Measurements from ENCODE around the gene GNB5.

GNB5 gene

DNA sequence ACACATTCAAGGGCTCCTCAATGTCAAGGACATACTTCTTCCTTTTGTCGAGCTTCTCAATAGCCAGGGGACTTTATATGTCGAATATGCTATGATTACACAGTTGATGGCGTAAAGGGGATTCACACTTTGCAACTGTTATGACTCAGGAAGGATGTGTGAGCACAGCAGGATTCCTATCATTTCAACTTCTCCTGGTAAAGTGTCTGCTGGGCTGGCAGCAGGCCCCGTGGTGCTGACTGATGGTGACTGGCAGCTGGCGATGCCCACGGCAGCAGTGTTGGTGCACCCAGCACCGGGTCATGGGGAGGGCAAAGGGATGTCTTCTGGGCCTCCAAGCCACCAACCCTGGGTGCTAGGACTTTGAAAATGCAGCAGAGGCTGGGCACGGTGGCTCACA lies 44.8 kb upstream of the GNB5 start:
- Histone ChIP-seq H3K36me3 (replicated peaks; ENCODE audit: insufficient read depth, low read length) (no peaks in the 10 kb centered on the region), H3K27ac (ENCODE audit: low read length) (no peak overlapping the region), H3K4me1 (ENCODE audit: low read length) (no peaks in the 10 kb centered on the region), H2AFZ (ENCODE audit: low read length) (no peak overlapping the region), H3K4me3 (ENCODE audit: low read length) (no peak overlapping the region), H3K9me3 (replicated peaks; ENCODE audit: insufficient read depth, low read length) (no peaks in the 10 kb centered on the region), H4K20me1 (ENCODE audit: insufficient read depth, low read length) (no peaks in the 10 kb centered on the region), H3F3A (ENCODE audit: insufficient read depth, low read length) (no peaks in the 10 kb centered on the region), H3K4me2 (ENCODE audit: low read depth, low read length) (no peak overlapping the region), H3K27me3 (replicated peaks; ENCODE audit: insufficient read depth, low read length) (no peaks in the 10 kb centered on the region), H3K9me2 (replicated peaks; ENCODE audit: insufficient read depth, low read length) (no peaks in the 10 kb centered on the region), H3K9ac (ENCODE audit: low read length) (no peak overlapping the region), H3K79me2 (ENCODE audit: low read length) (no peaks in the 10 kb centered on the region)
- no peak for DNase-seq
- TF ChIP-seq, protein P1, sequence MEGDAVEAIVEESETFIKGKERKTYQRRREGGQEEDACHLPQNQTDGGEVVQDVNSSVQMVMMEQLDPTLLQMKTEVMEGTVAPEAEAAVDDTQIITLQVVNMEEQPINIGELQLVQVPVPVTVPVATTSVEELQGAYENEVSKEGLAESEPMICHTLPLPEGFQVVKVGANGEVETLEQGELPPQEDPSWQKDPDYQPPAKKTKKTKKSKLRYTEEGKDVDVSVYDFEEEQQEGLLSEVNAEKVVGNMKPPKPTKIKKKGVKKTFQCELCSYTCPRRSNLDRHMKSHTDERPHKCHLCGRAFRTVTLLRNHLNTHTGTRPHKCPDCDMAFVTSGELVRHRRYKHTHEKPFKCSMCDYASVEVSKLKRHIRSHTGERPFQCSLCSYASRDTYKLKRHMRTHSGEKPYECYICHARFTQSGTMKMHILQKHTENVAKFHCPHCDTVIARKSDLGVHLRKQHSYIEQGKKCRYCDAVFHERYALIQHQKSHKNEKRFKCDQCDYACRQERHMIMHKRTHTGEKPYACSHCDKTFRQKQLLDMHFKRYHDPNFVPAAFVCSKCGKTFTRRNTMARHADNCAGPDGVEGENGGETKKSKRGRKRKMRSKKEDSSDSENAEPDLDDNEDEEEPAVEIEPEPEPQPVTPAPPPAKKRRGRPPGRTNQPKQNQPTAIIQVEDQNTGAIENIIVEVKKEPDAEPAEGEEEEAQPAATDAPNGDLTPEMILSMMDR (IDR thresholded peaks at IDR 0.05; ENCODE audit: low read length): no peak
- TF ChIP-seq EZH2 (optimal IDR thresholded peaks at IDR 0.05; ENCODE audit: low read depth, low read length) (no peak), EZH2phosphoT487 (IDR thresholded peaks at IDR 0.05; ENCODE audit: low read length) (no peak)

DNA sequence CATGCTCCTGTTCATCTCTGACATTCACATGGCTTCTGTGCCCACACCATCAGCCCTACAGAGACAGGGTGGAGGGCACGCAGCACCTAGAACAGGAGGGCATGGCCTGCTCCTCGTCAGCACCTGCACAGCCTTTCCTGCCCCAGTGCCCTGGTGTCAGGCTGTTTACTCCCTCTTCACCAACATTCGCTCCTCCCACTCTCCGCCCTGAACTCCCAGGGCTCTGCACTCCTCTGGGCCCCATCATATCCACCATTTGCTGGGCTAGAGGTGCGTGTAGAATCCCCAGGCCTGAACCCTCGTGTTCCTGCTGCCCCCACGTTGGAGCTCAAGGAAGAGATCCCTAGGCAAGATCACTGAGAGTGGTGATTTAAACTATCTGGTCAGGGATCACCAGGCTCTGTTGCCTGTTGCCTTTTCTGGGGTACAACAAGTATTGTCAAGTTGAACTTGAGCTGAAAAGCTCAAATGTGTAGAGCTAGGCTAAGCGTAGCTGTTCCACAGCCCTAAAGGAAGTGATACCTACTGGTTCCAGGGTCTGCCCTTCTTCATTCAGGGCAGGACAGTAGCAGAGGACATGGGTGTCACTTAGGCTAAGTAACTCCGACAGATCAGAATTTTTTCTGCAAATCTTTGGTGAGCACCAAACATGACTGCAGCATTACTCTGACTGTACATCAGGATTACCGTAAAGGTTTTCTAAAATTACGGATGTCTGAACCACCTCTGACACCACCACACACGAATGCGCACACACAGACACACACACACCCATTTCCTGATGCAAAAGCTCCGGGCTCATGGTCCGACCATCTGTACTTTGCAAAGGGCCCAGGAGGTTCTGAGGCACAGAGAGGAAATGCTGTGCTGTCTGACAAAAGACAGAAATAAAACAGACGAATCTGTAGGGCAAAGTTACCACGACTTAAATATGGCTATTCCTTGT lies 43.7 kb upstream of the GNB5 start:
- Histone ChIP-seq H3F3A (ENCODE audit: insufficient read depth, low read length) (no peaks in the 10 kb centered on the region), H3K9me2 (replicated peaks; ENCODE audit: insufficient read depth, low read length) (no peaks in the 10 kb centered on the region), H3K79me2 (ENCODE audit: low read length) (no peaks in the 10 kb centered on the region), H3K27ac (ENCODE audit: low read length) (no peak overlapping the region), H4K20me1 (ENCODE audit: insufficient read depth, low read length) (no peaks in the 10 kb centered on the region), H3K9ac (ENCODE audit: low read length) (no peak overlapping the region), H3K27me3 (replicated peaks; ENCODE audit: insufficient read depth, low read length) (no peaks in the 10 kb centered on the region), H3K4me3 (ENCODE audit: low read length) (no peak overlapping the region), H3K4me2 (ENCODE audit: low read depth, low read length) (no peak overlapping the region), H3K4me1 (ENCODE audit: low read length) (no peaks in the 10 kb centered on the region), H3K9me3 (replicated peaks; ENCODE audit: insufficient read depth, low read length) (no peaks in the 10 kb centered on the region), H2AFZ (ENCODE audit: low read length) (no peak overlapping the region), H3K36me3 (replicated peaks; ENCODE audit: insufficient read depth, low read length) (no peaks in the 10 kb centered on the region)
- DNase-seq: no peak
- TF ChIP-seq EZH2phosphoT487 (IDR thresholded peaks at IDR 0.05; ENCODE audit: low read length) (no peak), EZH2 (optimal IDR thresholded peaks at IDR 0.05; ENCODE audit: low read depth, low read length) (no peak)
- TF ChIP-seq, protein P1 (IDR thresholded peaks at IDR 0.05; ENCODE audit: low read length): no peak

DNA sequence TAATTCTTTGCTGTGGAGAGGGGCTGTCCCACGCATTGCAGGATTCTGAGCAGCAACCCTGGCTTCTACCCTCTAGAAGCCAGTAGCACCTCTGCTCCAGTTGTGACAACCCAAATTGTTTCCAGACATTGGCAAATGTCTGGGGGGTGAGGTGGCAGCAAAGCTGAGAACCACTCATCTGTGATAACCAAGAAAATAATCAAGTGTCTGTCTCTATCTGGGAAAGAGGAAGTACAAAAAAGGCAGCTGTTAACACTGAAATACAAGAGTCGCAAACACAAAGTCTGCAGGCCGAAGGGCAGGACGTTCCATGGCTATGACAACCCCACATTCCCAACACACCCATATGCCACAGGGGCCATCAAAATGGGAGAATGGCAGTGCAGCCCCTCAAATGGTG lies 42.2 kb upstream of the GNB5 start:
- Histone ChIP-seq H3K4me1 (ENCODE audit: low read length) (no peaks in the 10 kb centered on the region), H3K4me2 (ENCODE audit: low read depth, low read length) (no peak overlapping the region), H3K9me2 (replicated peaks; ENCODE audit: insufficient read depth, low read length) (no peaks in the 10 kb centered on the region), H3K4me3 (ENCODE audit: low read length) (no peak overlapping the region), H3K27me3 (replicated peaks; ENCODE audit: insufficient read depth, low read length) (no peaks in the 10 kb centered on the region), H3K9ac (ENCODE audit: low read length) (no peak overlapping the region), H3K36me3 (replicated peaks; ENCODE audit: insufficient read depth, low read length) (no peaks in the 10 kb centered on the region), H3K27ac (ENCODE audit: low read length) (no peak overlapping the region), H2AFZ (ENCODE audit: low read length) (no peak overlapping the region), H3K9me3 (replicated peaks; ENCODE audit: insufficient read depth, low read length) (no peaks in the 10 kb centered on the region), H3F3A (ENCODE audit: insufficient read depth, low read length) (0 out of 2 replicates have a peak, but pooled peaks cover 4% of the 10 kb centered on the region), H3K79me2 (ENCODE audit: low read length) (no peaks in the 10 kb centered on the region), H4K20me1 (ENCODE audit: insufficient read depth, low read length) (no peaks in the 10 kb centered on the region)
- TF ChIP-seq, protein P1 (IDR thresholded peaks at IDR 0.05; ENCODE audit: low read length): no peak
- TF ChIP-seq EZH2phosphoT487 (IDR thresholded peaks at IDR 0.05; ENCODE audit: low read length) (no peak), EZH2 (optimal IDR thresholded peaks at IDR 0.05; ENCODE audit: low read depth, low read length) (no peak)
- DNase-seq: no peak
